MM.1S (cell line): ENCODE data around the gene SPOCK3.

Experiments
- CTCF ChIP-seq: fragments of 300-600 bp; sonication (generic); IDR thresholded peaks from 2 replicates; pipeline ENCODE4 v1.5.1; 2016; ENCODE audit warnings: antibody characterized with exemption, low read length, mixed read lengths
- EZH2 ChIP-seq: fragments of 300-600 bp; sonication (generic); optimal IDR thresholded peaks from 2 replicates; pipeline ENCODE3; 2017; ENCODE audit warnings: low read depth, mild to moderate bottlenecking, antibody characterized with exemption, low read length, mixed read lengths
- EZH2phosphoT487 ChIP-seq: fragments of 300-600 bp; sonication (generic); IDR thresholded peaks from 2 replicates; pipeline ENCODE4 v1.6.1; 2018; ENCODE audit warnings: antibody characterized with exemption, low read length

- no peak for TF ChIP-seq EZH2
- TF ChIP-seq CTCF, result no peak
- no peak for TF ChIP-seq EZH2phosphoT487
Measured at GRCh38 chr4:166862032-166862431, 372.3 kb downstream of the SPOCK3 start.
